Upper lobe of left lung (tissue), 4 donors: Measurements from ENCODE around the gene SAMD4A.

Source experiments
- CTCF ChIP-seq, 6 experiments: fragments of 450-650 bp in 4 of 6; fragments of 200-600 bp in 2 of 6; sonication (generic) in 2 of 6; IDR thresholded peaks; one replicate each; pipeline ENCODE4 v1.5.1; 2016 to 2019; ENCODE audit warnings: antibody characterized with exemption in 6 of 6
- EP300 ChIP-seq, 4 donors: sonication (generic); formaldehyde crosslinking; IDR thresholded peaks; one replicate each; pipeline ENCODE4 v1.5.1; 2017; ENCODE audit warnings: antibody characterized with exemption in 4 of 4, control low read depth in 2 of 4
- POLR2A ChIP-seq, 4 donors: fragments of 450-650 bp; IDR thresholded peaks; one replicate each; pipeline ENCODE4 v1.5.1; 2016 to 2017; ENCODE audit warnings: antibody characterized with exemption in 4 of 4, mild to moderate bottlenecking in 2 of 4
- POLR2AphosphoS5 ChIP-seq, 2 donors: sonication (generic); formaldehyde crosslinking; IDR thresholded peaks; one replicate each; pipeline ENCODE4 v1.5.1; 2017; ENCODE audit warnings: antibody characterized with exemption in 2 of 2

GRCh38 chr14:54797986-54798385, 231.1 kb downstream of the SAMD4A start:
- TF ChIP-seq EP300 (IDR thresholded peaks at IDR 0.05), result no peak
- no peak for TF ChIP-seq CTCF (IDR thresholded peaks at IDR 0.05)
- no peak for TF ChIP-seq POLR2A (IDR thresholded peaks at IDR 0.05)
- no peak for TF ChIP-seq POLR2AphosphoS5 (IDR thresholded peaks at IDR 0.05)
